Left colon (tissue), 2 donors: ENCODE measurements around the gene NCAPD3. TPM values are rescaled to one million over a fixed set of nuclear protein-coding genes. Genes with fewer than 3 reads are reported as not detected.
"Not testable (repeated sequence)": the region's sequence is repeated elsewhere in the genome, so short reads cannot be mapped to it uniquely, and the experiment has no call there.

Experiments
- ATAC-seq: fragments of 200-7000 bp; cut with Tn5 transposase; one replicate; pipeline ENCODE4 v1.9.1; 2020; ENCODE audit warnings: mild to moderate bottlenecking, moderate library complexity
- DNase-seq, 2 donors: peaks; one replicate each; pipeline ENCODE4 v3.0.0-alpha.2; 2020
- intact Hi-C, 2 donors: fragments of 100-400 bp; cut with DNase I in 1 of 2; cut with micrococcal nuclease in 1 of 2; formaldehyde crosslinking; loops; one replicate each; pipeline versions ENCODE4 v1.11.2 to v1.14.0; 2022; cut with DNase I, micrococcal nuclease
- total RNA-seq, 2 donors: library from RNA; stranded (reverse); fragmentation: NEBNext Ultra II Directional; extraction: Animal tissue kit (Norgen Biotek cat#: 25700); gene quantifications; one replicate each; pipeline ENCODE4 v1.2.1, GENCODE V29; 2021
- donor health status: DM: no; HTN: no; CAD: no.
- donor health status: DM: yes; HTN: yes; CAD: no.

Gene NCAPD3
- total RNA-seq, 2 donors from 2014 or later, result 11.5 to 17.0 TPM

GRCh38 chr11:134120143-134120850, 103.5 kb downstream of the NCAPD3 start:
- intact Hi-C loops, result no loop called here
- DNase-seq, result peak in 1 of 2 donors; percentile 61
- peak; percentile 16 for ATAC-seq

- no peak for DNase-seq
- intact Hi-C loops, result no loop called here
Observed at GRCh38 chr11:134119094-134119493, 104.7 kb downstream of the NCAPD3 start.

GRCh38 chr11:134118006-134118405, 105.8 kb downstream of the NCAPD3 start:
- intact Hi-C loops, result no loop called here
- ATAC-seq, result no peak

More at GRCh38 chr11:134119094-134119493, 104.7 kb downstream of the NCAPD3 start:
- ATAC-seq, result no peak

GRCh38 chr11:134116210-134116609, 107.6 kb downstream of the NCAPD3 start:
- ATAC-seq (no peak), DNase-seq (no peak)
- intact Hi-C loops, result no loop called here

More at GRCh38 chr11:134118006-134118405, 105.8 kb downstream of the NCAPD3 start:
- DNase-seq, result no peak

- ATAC-seq, DNase-seq, intact Hi-C loops: not testable (repeated sequence)
Observed at GRCh38 chr11:134113787-134114186, 110.0 kb downstream of the NCAPD3 start.

GRCh38 chr11:134110252-134110815, 113.4 kb downstream of the NCAPD3 start:
- intact Hi-C loops, result no loop called here
- no peak for ATAC-seq
- DNase-seq, result no peak

Other genes with a start within 250 kb of the NCAPD3 start
- 10 to 100 TPM in 1 of 2 donors, 1 to 10 TPM in 1; 5.1 to 10.7 TPM for gene JAM3, start 154.9 kb downstream of the NCAPD3 start, total RNA-seq
- 10 to 100 TPM; 40.8 to 41.1 TPM for gene VPS26B, start 704 bp upstream of the NCAPD3 start, total RNA-seq
- gene THYN1, start 29.4 kb upstream of the NCAPD3 start, total RNA-seq, result 10 to 100 TPM; 28.5 to 32.0 TPM
- 10 to 100 TPM; 28.1 to 30.7 TPM for gene ACAD8, start 29.6 kb upstream of the NCAPD3 start, total RNA-seq
- gene GLB1L3, start 52.4 kb upstream of the NCAPD3 start, total RNA-seq, result not detected
- 10 to 100 TPM; 22.6 to 28.6 TPM for gene GLB1L2, start 108.0 kb upstream of the NCAPD3 start, total RNA-seq
- gene B3GAT1, start 188.3 kb upstream of the NCAPD3 start, total RNA-seq, result under 1 TPM; 0.12 to 0.22 TPM